HG03103 (cell line): ENCODE measurements around the gene GSTA2.
"Not testable (repeated sequence)": the region's sequence is repeated elsewhere in the genome, so short reads cannot be mapped to it uniquely, and the experiment has no call there.

Experiments
- ATAC-seq: cut with Tn5 transposase; IDR thresholded peaks from one replicate; pipeline ENCODE4 v1.9.1; 2021; ENCODE audit warnings: low read depth; ENCODE audit not compliant: unreplicated experiment

Gene GSTA2

DNA sequence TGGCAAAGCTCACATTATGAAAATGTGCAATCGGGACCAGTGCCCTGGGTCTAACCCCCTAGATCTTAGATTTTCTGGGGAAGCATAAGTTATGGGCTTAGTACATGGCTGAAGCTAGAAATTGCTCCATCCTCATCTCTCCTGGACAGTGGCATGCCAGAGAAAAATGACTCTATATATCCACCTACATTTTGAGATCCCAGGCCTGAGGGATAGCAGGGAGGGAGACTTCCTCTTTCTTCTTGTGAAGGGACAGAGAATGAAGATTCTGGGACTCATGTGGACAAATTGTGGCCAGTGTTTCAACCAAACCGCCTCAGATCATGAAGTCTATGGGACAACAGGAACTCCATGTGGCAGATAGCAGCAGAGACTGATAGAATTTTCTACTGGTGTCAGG is 35.4 kb downstream of the GSTA2 start:
- no peak for ATAC-seq

- no peak for ATAC-seq
Observed at GRCh38 chr6:52726741-52727535, 36.3 kb downstream of the GSTA2 start.

DNA sequence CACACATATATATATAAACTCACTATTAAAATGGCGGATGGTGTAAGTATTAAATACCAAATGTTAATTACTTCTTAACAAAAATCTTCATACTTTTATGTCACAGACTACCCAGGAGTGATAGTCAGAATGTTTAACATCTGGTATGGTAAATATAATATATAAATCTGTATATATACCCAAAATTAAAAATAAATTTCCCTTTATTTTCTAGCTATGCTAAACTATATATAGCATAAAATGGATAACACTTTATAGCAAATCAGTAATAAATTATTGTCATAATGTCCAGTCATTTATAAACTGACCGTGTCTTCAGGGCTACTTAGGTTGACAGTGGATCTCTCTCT is 37.1 kb downstream of the GSTA2 start:
- ATAC-seq = no peak

DNA sequence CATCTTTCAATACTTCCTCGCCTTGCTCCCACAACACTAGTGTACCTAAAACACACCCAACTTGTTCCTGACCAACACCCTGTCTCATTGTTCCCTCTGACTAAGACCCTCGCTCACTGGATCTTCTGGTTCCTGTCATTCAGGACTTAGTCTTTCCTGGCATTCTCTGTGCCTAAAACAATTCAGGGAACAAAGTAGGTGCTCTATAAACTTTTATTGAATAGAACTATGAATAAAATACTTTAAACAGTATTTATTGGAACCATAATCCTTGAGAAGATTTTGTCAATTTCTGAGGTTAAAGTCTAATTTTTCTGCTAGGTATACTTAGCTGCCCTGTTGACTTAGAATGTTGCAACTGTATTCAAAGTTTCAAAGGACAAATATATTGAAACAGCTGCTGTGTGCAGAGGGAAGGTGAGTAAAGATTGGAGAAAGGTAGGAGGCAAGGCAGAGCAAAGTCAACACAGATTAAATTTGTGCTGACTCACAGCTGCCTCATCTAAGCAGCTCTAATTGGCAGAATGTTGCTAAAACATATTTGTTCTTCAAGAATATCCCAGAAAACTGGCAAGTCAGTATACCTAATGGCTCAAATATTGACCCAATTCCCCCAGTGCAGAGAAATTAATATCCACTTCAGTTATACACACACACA is 37.6 kb downstream of the GSTA2 start:
- ATAC-seq = no peak

- ATAC-seq = no peak
Observed at GRCh38 chr6:52725143-52725534, 38.1 kb downstream of the GSTA2 start.

DNA sequence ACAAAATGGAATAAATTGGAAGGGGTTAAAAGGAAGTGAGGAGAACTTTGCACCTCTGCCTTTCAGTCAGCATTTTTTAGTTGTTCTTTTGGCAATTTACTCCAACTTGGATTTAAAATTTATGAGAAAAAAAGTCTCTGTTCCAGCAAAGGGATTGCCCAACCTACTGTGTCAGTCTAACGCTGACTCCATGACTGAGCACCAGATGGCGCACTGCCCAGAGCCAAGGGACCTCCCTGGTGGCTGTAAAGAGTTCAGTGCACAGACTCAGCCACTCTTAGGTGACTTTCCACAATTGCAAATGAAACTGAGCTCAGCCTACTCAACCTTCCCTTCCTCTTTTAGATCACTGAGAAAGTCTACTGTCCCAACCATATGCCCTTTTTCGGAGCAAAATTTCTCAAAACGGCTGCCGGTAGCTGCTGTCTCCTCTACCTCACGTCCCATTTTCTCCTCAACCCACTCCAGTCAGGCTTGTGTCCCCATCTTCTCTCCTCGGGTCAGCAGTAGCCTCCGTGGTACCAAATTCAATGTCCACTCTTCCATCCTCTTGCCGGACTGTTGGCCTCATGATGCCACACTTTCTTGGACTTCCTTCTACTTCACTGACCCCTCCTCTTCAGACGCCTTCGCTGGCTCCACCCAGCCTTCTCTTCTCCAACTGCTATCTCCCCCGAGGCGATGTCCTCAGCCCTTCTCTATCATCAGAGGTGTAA is 38.7 kb downstream of the GSTA2 start:
- ATAC-seq = peak; percentile 100

GRCh38 chr6:52724042-52724405 is 39.3 kb downstream of the GSTA2 start:
- no peak for ATAC-seq

DNA sequence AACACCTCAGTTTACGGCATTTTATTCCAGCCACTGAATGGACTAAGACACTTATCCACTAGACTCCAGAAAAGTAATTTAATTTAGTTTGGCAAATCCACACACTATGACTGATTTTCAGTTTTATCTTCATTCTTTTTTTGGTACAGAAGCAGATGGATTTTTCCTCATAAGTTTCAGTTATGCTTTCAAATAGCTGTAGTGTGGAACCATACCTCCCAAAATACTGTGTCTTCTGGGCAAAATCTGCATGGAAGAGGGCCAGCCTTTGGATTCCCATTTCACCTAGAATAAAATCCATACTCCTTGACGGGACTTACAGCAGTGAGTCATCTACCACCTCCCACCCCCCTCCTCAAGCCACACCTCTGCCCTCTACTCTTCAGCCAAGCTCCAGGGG is 43.0 kb downstream of the GSTA2 start:
- no peak for ATAC-seq

DNA sequence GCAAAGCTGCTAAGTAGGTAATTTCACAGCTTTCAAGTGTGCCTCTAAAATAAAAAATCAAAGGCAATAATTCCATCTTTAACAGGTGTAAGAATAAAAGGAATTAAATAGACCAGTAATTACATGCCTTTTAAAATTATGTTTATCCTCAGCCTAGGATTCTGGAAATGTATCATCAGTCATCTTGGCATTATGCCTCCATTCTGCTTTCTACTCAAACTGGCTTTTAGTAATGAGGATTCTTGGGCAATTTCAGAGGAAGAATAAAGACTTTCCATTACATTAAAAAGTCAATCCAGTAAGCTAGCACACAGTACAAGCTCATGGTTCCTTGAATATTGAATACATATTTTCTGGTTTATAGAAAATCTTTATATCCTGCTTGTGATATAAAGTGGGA is 44.7 kb downstream of the GSTA2 start:
- no peak for ATAC-seq

DNA sequence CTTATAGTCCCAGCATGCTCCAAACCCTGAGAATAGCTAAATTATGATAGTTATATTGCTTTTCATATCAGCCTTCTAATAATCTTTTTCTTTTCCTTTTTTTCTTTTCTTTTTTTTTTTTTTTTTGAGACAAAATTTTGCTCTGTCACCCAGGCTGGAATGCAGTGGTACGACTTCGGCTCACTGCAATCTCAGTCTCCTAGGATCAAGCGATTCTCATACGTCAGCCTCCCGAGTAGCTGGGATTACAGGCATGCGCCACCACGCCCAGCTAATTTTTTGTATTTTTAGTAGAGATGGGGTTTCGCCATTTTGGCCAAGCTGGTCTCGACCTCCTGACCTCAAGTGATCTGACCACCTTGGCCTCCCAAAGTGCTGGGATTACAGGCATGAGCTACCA is 48.5 kb downstream of the GSTA2 start:
- not testable (repeated sequence) for ATAC-seq

DNA sequence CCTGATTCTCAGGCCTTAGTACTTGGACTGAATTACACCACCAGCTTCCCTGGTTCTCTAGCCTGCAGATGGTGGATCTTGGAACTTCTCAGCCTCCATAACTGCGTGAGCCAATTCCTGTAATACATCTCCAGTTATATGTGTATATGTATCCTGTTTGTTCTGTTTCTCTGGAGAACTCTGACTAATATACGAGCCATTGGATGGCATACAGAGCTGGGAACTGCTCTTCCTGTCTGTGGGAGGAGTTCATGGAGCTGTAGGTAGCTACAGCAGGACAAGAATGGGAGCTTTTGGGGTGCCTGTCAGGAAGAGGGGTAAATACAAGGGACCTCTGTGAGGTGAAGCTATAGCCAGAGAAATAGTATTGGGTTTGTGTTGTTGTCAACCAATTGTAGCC is 51.1 kb downstream of the GSTA2 start:
- ATAC-seq = no peak

GRCh38 chr6:52707963-52708680 is 55.2 kb downstream of the GSTA2 start:
- no peak for ATAC-seq

- ATAC-seq = no peak
Observed at GRCh38 chr6:52706001-52706400, 57.3 kb downstream of the GSTA2 start.

- not testable (repeated sequence) for ATAC-seq
Observed at GRCh38 chr6:52704781-52705502, 58.3 kb downstream of the GSTA2 start.

DNA sequence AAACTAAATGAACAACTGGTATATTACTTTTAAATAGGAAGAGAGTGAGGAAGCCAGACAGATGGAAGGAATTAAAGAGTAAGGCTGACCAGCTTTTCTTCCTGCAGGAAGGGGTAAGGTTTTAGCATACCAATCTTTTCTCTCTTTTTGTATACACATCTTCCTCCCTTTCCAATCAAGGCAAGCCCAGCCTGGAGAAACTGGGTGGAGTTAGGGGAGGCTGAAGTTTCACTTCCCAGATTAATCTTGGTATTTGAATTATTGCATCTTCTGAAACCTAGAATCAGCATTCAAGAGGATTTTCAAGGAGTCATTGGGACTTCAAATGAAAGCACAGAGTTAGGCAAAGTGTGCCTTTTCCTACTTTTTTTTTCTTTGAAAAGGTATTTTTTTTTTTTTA is 59.2 kb downstream of the GSTA2 start:
- no peak for ATAC-seq
